ENCODE measurements around the gene MEGF9.
"Not testable (repeated sequence)": the region's sequence is repeated elsewhere in the genome, so short reads cannot be mapped to it uniquely, and the experiment has no call there.

MEGF9 gene

DNA sequence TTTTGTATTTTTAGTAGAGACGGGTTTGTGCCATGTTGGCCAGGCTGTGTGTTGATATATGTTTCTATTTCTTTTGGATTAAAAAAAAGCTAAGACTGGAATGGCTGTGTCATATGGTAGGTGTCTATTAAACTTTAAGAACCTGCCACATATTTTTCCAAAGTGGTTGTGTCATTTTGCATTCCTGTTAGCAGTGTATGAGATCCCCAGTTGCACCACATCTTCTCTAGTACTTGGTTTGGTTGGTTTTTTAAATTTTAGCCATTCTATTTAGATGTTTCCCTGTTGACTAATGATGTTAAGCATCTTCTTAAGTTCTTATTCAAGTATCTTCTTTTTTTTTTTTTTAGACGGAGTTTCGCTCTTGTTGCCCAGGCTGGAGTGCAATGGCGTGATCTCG, 36.2 kb upstream of the MEGF9 start:
- H3K4me3 ChIP-seq (IDR thresholded peaks at IDR 0.05; ENCODE audit: insufficient read depth, low read depth, low read length), result no peak overlapping the region
- no peaks in the 10 kb centered on the region for H3K27me3 ChIP-seq (ENCODE audit: insufficient read depth, low read depth)
- no peak overlapping the region for H3K27ac ChIP-seq
- no peaks in the 10 kb centered on the region for H3K79me2 ChIP-seq (ENCODE audit: insufficient read depth, low read depth)
- no peaks in the 10 kb centered on the region for H3K36me3 ChIP-seq (ENCODE audit: insufficient read depth)
- H4K20me1 ChIP-seq (ENCODE audit: insufficient read depth), result no peaks in the 10 kb centered on the region
- H3K4me2 ChIP-seq, result no peak overlapping the region
- H3K9ac ChIP-seq, result no peak overlapping the region
- TF ChIP-seq CTCF (conservative IDR thresholded peaks at IDR 0.05; ENCODE audit: low read depth, low read length), result no peak
- H2AFZ ChIP-seq (ENCODE audit: low read depth), result no peak overlapping the region
- peaks cover 6% of the 10 kb centered on the region for H3K4me1 ChIP-seq (ENCODE audit: low read depth, poor library complexity, severe bottlenecking)

DNA sequence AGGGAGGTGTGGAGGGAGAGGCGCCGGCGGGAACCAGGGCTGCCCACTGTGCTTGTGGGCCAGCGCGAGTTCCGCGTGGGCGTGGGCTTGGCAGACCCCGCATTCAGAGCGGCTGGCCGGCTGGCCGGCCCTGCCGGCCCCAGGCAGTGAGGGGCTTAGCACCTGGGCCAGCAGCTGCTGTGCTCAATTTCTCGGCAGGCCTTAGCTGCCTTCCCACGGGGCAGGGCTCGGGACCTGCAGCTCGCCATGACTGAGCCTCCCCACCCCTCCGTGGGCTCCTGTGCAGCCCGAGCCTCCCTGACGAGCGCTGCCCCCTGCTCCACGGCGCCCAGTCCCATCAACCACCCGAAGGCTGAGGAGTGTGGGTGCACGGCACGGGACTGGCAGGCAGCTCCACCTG, 32.1 kb upstream of the MEGF9 start:
- not testable (repeated sequence) for H3K4me1 ChIP-seq (ENCODE audit: low read depth, poor library complexity, severe bottlenecking); H3K9ac ChIP-seq; H3K36me3 ChIP-seq (ENCODE audit: insufficient read depth); H3K27ac ChIP-seq; H3K4me2 ChIP-seq; H2AFZ ChIP-seq (ENCODE audit: low read depth); H3K4me3 ChIP-seq (IDR thresholded peaks at IDR 0.05; ENCODE audit: insufficient read depth, low read depth, low read length); H4K20me1 ChIP-seq (ENCODE audit: insufficient read depth); H3K27me3 ChIP-seq (ENCODE audit: insufficient read depth, low read depth); H3K79me2 ChIP-seq (ENCODE audit: insufficient read depth, low read depth)

DNA sequence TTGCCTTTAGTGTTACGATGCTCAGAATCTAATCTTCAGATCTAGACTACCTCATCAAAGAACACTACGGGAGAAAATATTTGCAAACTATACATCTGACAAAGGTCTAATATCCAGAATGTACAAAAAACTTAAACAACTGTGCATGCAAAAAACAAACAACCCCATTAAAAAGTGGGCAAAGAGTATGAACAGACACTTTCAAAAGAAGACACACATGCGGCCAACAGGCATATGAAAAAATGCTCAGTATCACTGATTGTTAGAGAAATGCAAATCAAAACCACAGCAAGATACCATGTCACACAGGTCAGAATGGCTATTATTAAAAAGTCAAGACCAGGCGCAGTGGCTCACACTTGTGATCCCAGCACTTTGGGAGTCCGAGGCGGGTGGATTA, 31.0 kb upstream of the MEGF9 start:
- Histone ChIP-seq H3K4me1 (ENCODE audit: low read depth, poor library complexity, severe bottlenecking) (no peaks in the 10 kb centered on the region), H2AFZ (ENCODE audit: low read depth) (no peak overlapping the region), H3K4me2 (no peak overlapping the region), H3K79me2 (ENCODE audit: insufficient read depth, low read depth) (no peaks in the 10 kb centered on the region), H3K9ac (no peak overlapping the region), H3K4me3 (IDR thresholded peaks at IDR 0.05; ENCODE audit: insufficient read depth, low read depth, low read length) (no peak overlapping the region), H3K36me3 (ENCODE audit: insufficient read depth) (no peaks in the 10 kb centered on the region), H4K20me1 (ENCODE audit: insufficient read depth) (no peaks in the 10 kb centered on the region), H3K27me3 (ENCODE audit: insufficient read depth, low read depth) (no peaks in the 10 kb centered on the region), H3K27ac (no peak overlapping the region)
- no peak for TF ChIP-seq CTCF (conservative IDR thresholded peaks at IDR 0.05; ENCODE audit: low read depth, low read length)

DNA sequence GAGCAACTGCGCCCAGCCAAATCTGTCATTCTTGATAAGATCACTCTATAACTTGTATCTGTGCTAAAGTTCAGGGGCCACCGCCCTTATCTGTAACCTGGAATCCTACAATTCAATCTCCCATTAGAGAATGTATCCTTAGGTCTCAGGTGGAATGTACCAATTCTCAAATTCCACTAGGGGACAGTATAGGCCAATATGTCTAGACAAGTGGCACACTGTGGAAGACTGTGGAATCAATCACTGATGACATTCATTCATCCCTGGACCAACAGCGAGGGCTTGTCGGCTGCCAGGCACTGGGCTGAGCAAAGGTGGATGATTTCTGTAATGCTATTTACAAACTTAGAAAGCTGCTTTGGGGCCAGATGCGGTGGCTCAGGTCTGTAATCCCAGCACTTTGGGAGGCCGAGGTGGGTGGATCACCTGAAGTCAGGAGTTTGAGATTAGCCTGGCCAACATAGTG, 28.7 kb upstream of the MEGF9 start:
- peak; percentile 91 for TF ChIP-seq CTCF (conservative IDR thresholded peaks at IDR 0.05; ENCODE audit: low read depth, low read length)
- Histone ChIP-seq H3K9ac (no peak overlapping the region), H2AFZ (ENCODE audit: low read depth) (no peak overlapping the region), H3K27ac (no peak overlapping the region), H3K4me3 (IDR thresholded peaks at IDR 0.05; ENCODE audit: insufficient read depth, low read depth, low read length) (no peak overlapping the region), H3K79me2 (ENCODE audit: insufficient read depth, low read depth) (no peaks in the 10 kb centered on the region), H4K20me1 (ENCODE audit: insufficient read depth) (no peaks in the 10 kb centered on the region), H3K36me3 (ENCODE audit: insufficient read depth) (no peaks in the 10 kb centered on the region), H3K4me2 (no peak overlapping the region), H3K4me1 (ENCODE audit: low read depth, poor library complexity, severe bottlenecking) (no peaks in the 10 kb centered on the region), H3K27me3 (ENCODE audit: insufficient read depth, low read depth) (no peaks in the 10 kb centered on the region)

GRCh38 chr9:120741701-120742100, 27.4 kb upstream of the MEGF9 start:
- H3K9ac ChIP-seq, result no peak overlapping the region
- no peak overlapping the region for H3K27ac ChIP-seq
- TF ChIP-seq CTCF (conservative IDR thresholded peaks at IDR 0.05; ENCODE audit: low read depth, low read length), result no peak

More at GRCh38 chr9:120741701-120742100, 27.4 kb upstream of the MEGF9 start:
- Histone ChIP-seq H3K4me3 (IDR thresholded peaks at IDR 0.05; ENCODE audit: insufficient read depth, low read depth, low read length) (no peak overlapping the region), H3K4me2 (no peak overlapping the region), H3K4me1 (ENCODE audit: low read depth, poor library complexity, severe bottlenecking) (no peaks in the 10 kb centered on the region), H3K27me3 (ENCODE audit: insufficient read depth, low read depth) (no peaks in the 10 kb centered on the region), H3K36me3 (ENCODE audit: insufficient read depth) (no peaks in the 10 kb centered on the region), H4K20me1 (ENCODE audit: insufficient read depth) (no peaks in the 10 kb centered on the region), H3K79me2 (ENCODE audit: insufficient read depth, low read depth) (no peaks in the 10 kb centered on the region), H2AFZ (ENCODE audit: low read depth) (no peak overlapping the region)
